CD14-positive monocyte (primary cell): Measurements from ENCODE around the gene CPSF3. TPM values are rescaled to one million over a fixed set of nuclear protein-coding genes. Genes with fewer than 3 reads are reported as not detected.

ENCODE experiments used
- DNase-seq, 3 donors: peaks; one replicate each; pipeline ENCODE4 v3.0.0-alpha.2; 2011 to 2022
- H2AFZ ChIP-seq: 2 replicates; pipeline ENCODE4 v1.6.0; 2012; ENCODE audit warnings: mild to moderate bottlenecking, low read depth, low read length, inconsistent platforms; ENCODE audit not compliant: insufficient read depth, poor library complexity, severe bottlenecking
- H3K27ac ChIP-seq, 2 donors: 1 replicate in 1 of 2; 2 replicates in 1 of 2; pipeline ENCODE4 v1.5.1; 2012 to 2013; ENCODE audit warnings: low read length in 2 of 2, control low read depth in 1 of 2, inconsistent platforms in 1 of 2, low read depth in 1 of 2, mild to moderate bottlenecking in 1 of 2
- H3K27me3 ChIP-seq, 2 donors: one replicate each; pipeline versions ENCODE4 v1.6.0 to v1.6.1; 2011 to 2013; ENCODE audit warnings: low read length in 2 of 2; ENCODE audit not compliant: control insufficient read depth in 2 of 2, insufficient read depth in 2 of 2
- H3K36me3 ChIP-seq, 2 donors: replicated peaks in 1 of 2; 1 replicate in 1 of 2; 2 replicates in 1 of 2; pipeline versions ENCODE4 v1.5.1 to v1.6.1; 2012 to 2013; ENCODE audit warnings: low read length in 2 of 2, control low read depth in 1 of 2, inconsistent platforms in 1 of 2, mild to moderate bottlenecking in 1 of 2; ENCODE audit not compliant: insufficient read depth in 2 of 2, control insufficient read depth in 1 of 2
- H3K4me1 ChIP-seq, 2 donors: 1 replicate in 1 of 2; 2 replicates in 1 of 2; pipeline versions ENCODE4 v1.5.1 to v1.6.1; 2012 to 2013; ENCODE audit warnings: low read length in 2 of 2, control low read depth in 1 of 2, inconsistent platforms in 1 of 2, mild to moderate bottlenecking in 1 of 2, moderate library complexity in 1 of 2; ENCODE audit not compliant: insufficient read depth in 2 of 2, control insufficient read depth in 1 of 2
- H3K4me2 ChIP-seq: replicated peaks from 2 replicates; pipeline ENCODE3; 2012; ENCODE audit warnings: low read length, moderate library complexity, mild to moderate bottlenecking; ENCODE audit not compliant: poor library complexity, severe bottlenecking; ENCODE audit errors: extremely low read depth
- H3K4me3 ChIP-seq, 3 experiments: fragments of 200-600 bp in 1 of 3; sonication (generic) in 1 of 3; replicated peaks in 1 of 3; 1 replicate in 2 of 3; 2 replicates in 1 of 3; pipeline ENCODE4 v1.5.1; 2011 to 2013; ENCODE audit warnings: low read length in 3 of 3, mild to moderate bottlenecking in 3 of 3, control low read depth in 2 of 3, low read depth in 2 of 3, inconsistent platforms in 1 of 3, moderate library complexity in 1 of 3
- H3K79me2 ChIP-seq: 2 replicates; pipeline ENCODE4 v1.6.0; 2012; ENCODE audit warnings: mild to moderate bottlenecking, control low read depth, inconsistent platforms, low read length, moderate library complexity; ENCODE audit not compliant: insufficient read depth
- H3K9ac ChIP-seq: 2 replicates; pipeline ENCODE4 v1.6.0; 2017; ENCODE audit warnings: low read length, mild to moderate bottlenecking; ENCODE audit not compliant: insufficient read depth, poor library complexity, severe bottlenecking
- H3K9me3 ChIP-seq, 2 donors: replicated peaks in 1 of 2; 1 replicate in 1 of 2; 2 replicates in 1 of 2; pipeline versions ENCODE4 v1.5.1 to v1.6.1; 2012 to 2013; ENCODE audit warnings: low read length in 2 of 2, control low read depth in 1 of 2; ENCODE audit not compliant: control insufficient read depth in 1 of 2, insufficient read depth in 1 of 2
- H4K20me1 ChIP-seq: 2 replicates; pipeline ENCODE4 v1.6.0; 2012; ENCODE audit warnings: mild to moderate bottlenecking, low read length, control low read depth, moderate library complexity; ENCODE audit not compliant: insufficient read depth
- H3K27ac Mint-ChIP-seq, 7 donors: one replicate each; pipeline ENCODE4 v1.8.0; 2020; ENCODE audit warnings: mild to moderate bottlenecking in 7 of 7, mixed read lengths in 7 of 7, moderate library complexity in 6 of 7, inconsistent platforms in 2 of 7
- H3K27me3 Mint-ChIP-seq, 3 donors: one replicate each; pipeline ENCODE4 v1.8.0; 2021 to 2022; ENCODE audit warnings: low read depth in 3 of 3, mild to moderate bottlenecking in 3 of 3, mixed read lengths in 3 of 3, moderate library complexity in 3 of 3, inconsistent platforms in 1 of 3
- H3K36me3 Mint-ChIP-seq, 2 donors: one replicate each; pipeline ENCODE4 v1.8.0; 2020; ENCODE audit warnings: mixed read lengths in 2 of 2, inconsistent platforms in 1 of 2, mild to moderate bottlenecking in 1 of 2
- H3K4me1 Mint-ChIP-seq: one replicate; pipeline ENCODE4 v1.8.0; 2020; ENCODE audit warnings: mild to moderate bottlenecking, mixed read lengths
- H3K4me3 Mint-ChIP-seq, 2 donors: one replicate each; pipeline ENCODE4 v1.8.0; 2020; ENCODE audit warnings: mild to moderate bottlenecking in 2 of 2, mixed read lengths in 2 of 2, moderate library complexity in 1 of 2
- H3K9me3 Mint-ChIP-seq, 7 donors: one replicate each; pipeline ENCODE4 v1.8.0; 2020 to 2022; ENCODE audit warnings: mixed read lengths in 7 of 7, mild to moderate bottlenecking in 6 of 7, moderate library complexity in 6 of 7, inconsistent platforms in 2 of 7
- WGBS: methylation state at CpG from one replicate; pipeline ENCODE4 v1.1.5; 2013; ENCODE audit warnings: missing lambda C conversion rate; ENCODE audit not compliant: insufficient coverage; 5-methylcytosine and 5-hydroxymethylcytosine counted together
- intact Hi-C, 2 donors: fragments of 100-400 bp; cut with micrococcal nuclease; formaldehyde crosslinking; loops; one replicate each; pipeline versions ENCODE4 v1.15.0 to v1.15.1; 2023
- polyA plus RNA-seq, 3 donors: library from polyadenylated mRNA; depleted of rRNA in 1 of 3; unstranded in 2 of 3; stranded (reverse) in 1 of 3; fragments of 300-500 nt in 2 of 3; fragments of >200 nt in 1 of 3; fragmentation: Illumina TruSeq in 2 of 3; gene quantifications; 1 replicate in 2 of 3; 2 replicates in 1 of 3; pipeline ENCODE4 v1.2.3, GENCODE V29; 2012 to 2021
- TF ChIP-seq, protein P1 (sequence below): fragments of 200-600 bp; IDR thresholded peaks from one replicate; pipeline ENCODE4 v1.8.0; 2022; ENCODE audit warnings: antibody characterized with exemption, mild to moderate bottlenecking

Gene CPSF3
- polyA plus RNA-seq, 3 donors = 17.2 to 34.0 (median 26.6) TPM

DNA sequence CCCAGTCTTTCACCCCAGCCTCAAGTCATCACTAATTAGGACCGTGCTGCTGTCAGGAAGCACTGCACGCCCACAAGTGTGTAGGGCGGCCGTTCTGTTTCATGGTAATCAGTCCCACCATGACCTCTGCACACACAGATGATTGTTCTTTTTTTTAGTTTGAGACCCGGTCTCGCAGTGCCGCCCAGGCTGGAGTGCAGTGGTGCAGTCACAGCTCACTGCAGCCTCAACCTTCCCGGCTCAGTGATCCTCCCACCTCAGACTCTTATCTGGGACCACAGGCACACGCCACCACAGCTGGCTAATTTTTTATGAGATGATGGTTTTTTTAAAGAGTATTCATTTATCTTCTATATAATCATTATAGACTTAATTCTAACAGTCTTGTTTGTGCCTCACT lies 49.1 kb downstream of the CPSF3 start:
- Mint-ChIP-seq H3K36me3 (peaks cover 31 to 52% of the 10 kb centered on the region in 2 donors), H3K27me3 (peaks cover 0 to 2% (median 0%) of the 10 kb centered on the region in 3 donors), H3K27ac (peak overlapping the region in 1 of 7 donors; percentile 41), H3K4me3 (no peak overlapping the region), H3K9me3 (no peaks in the 10 kb centered on the region), H3K4me1 (peaks cover 24% of the 10 kb centered on the region)
- DNase-seq = no peak
- H3K27me3 ChIP-seq = no peaks in the 10 kb centered on the region
- intact Hi-C loops = no loop called here
- no peak overlapping the region for H3K4me2 ChIP-seq
- peaks cover 14% of the 10 kb centered on the region for H4K20me1 ChIP-seq
- H3K9ac ChIP-seq = no peak overlapping the region
- no peak overlapping the region for H3K27ac ChIP-seq
- H2AFZ ChIP-seq = no peak overlapping the region
- H3K4me1 ChIP-seq = peaks cover 22 to 34% of the 10 kb centered on the region in 2 donors
- TF ChIP-seq, protein P1, sequence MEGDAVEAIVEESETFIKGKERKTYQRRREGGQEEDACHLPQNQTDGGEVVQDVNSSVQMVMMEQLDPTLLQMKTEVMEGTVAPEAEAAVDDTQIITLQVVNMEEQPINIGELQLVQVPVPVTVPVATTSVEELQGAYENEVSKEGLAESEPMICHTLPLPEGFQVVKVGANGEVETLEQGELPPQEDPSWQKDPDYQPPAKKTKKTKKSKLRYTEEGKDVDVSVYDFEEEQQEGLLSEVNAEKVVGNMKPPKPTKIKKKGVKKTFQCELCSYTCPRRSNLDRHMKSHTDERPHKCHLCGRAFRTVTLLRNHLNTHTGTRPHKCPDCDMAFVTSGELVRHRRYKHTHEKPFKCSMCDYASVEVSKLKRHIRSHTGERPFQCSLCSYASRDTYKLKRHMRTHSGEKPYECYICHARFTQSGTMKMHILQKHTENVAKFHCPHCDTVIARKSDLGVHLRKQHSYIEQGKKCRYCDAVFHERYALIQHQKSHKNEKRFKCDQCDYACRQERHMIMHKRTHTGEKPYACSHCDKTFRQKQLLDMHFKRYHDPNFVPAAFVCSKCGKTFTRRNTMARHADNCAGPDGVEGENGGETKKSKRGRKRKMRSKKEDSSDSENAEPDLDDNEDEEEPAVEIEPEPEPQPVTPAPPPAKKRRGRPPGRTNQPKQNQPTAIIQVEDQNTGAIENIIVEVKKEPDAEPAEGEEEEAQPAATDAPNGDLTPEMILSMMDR = no peak
- H3K9me3 ChIP-seq = no peaks in the 10 kb centered on the region
- H3K4me3 ChIP-seq = no peak overlapping the region
- 96% methylated on average over 7 of the region's 9 CpGs for WGBS
- peaks cover 23 to 39% of the 10 kb centered on the region in 2 donors for H3K36me3 ChIP-seq
- H3K79me2 ChIP-seq = peaks cover 21% of the 10 kb centered on the region

DNA sequence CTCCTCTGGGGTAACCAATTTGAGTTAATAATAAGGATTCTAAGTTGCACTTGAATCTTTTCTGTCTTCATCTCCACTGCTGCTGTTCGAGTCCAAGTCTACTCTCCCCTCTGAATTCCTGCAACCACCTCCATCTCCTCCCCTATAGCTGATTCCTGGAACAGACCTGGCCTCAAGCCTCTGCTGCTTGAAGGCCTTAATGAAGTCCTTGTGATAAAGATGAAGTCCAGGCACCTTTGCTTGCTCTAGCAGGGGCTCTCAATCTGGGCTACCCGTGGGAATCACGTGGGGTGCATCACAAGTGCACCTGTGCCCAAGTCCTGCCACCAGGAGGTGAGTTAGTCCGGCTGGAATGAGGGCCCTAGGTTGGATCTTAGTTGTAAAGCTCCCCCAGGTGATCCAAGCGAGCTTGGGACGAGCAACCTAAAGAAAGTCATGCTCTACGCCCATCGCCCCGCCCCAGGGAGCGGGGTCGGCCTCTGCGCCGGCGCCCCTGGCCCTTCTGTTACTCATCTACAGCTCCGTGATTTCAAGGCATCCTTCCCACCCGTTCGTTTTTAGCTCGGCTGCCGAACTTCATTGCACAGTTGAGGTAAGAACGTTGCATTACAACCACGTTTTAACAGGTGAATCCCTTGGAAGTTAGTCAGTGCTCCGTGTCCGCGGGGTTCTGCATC lies 50.0 kb downstream of the CPSF3 start:
- Histone ChIP-seq H3K27me3 (no peaks in the 10 kb centered on the region), H3K27ac (no peak overlapping the region), H2AFZ (peak overlapping the region; percentile 100), H3K9ac (peak overlapping the region; percentile 81), H3K4me1 (peaks cover 22 to 34% of the 10 kb centered on the region in 2 donors), H4K20me1 (peaks cover 23% of the 10 kb centered on the region), H3K79me2 (peaks cover 21% of the 10 kb centered on the region), H3K9me3 (no peaks in the 10 kb centered on the region), H3K4me3 (peak overlapping the region; percentile 58 to 86 (median 78)), H3K4me2 (peak overlapping the region; percentile 92), H3K36me3 (peaks cover 19 to 38% of the 10 kb centered on the region in 2 donors)
- no peak for DNase-seq
- H3K4me3 Mint-ChIP-seq = peak overlapping the region; percentile 80 to 87
- no peaks in the 10 kb centered on the region for H3K9me3 Mint-ChIP-seq
- H3K36me3 Mint-ChIP-seq = peaks cover 29 to 49% of the 10 kb centered on the region in 2 donors
- TF ChIP-seq, protein P1 = no peak
- H3K4me1 Mint-ChIP-seq = peaks cover 24% of the 10 kb centered on the region
- peaks cover 0 to 2% (median 0%) of the 10 kb centered on the region in 3 donors for H3K27me3 Mint-ChIP-seq
- intact Hi-C loops = no loop called here
- peak overlapping the region in 3 of 7 donors; percentile 76 to 89 (median 81) for H3K27ac Mint-ChIP-seq
- WGBS = 61% methylated on average over 23 of the region's 24 CpGs
